OCI-LY1 (cell line): ENCODE data around the gene FAM72A.

Experiments used
- H2AFZ ChIP-seq: fragments of 200-600 bp; sonication (generic), shearing (Covaris generic); 2 replicates; pipeline ENCODE4 v1.6.0; 2014; ENCODE audit warnings: antibody characterized with exemption, mild to moderate bottlenecking, low read length
- H3F3A ChIP-seq: fragments of 200-600 bp; sonication (generic), shearing (Covaris generic); 2 replicates; pipeline ENCODE4 v1.6.0; 2014; ENCODE audit warnings: mild to moderate bottlenecking, antibody characterized with exemption, low read length, moderate library complexity; ENCODE audit not compliant: insufficient read depth
- H3K27ac ChIP-seq: fragments of 200-600 bp; sonication (generic); 2 replicates; pipeline ENCODE4 v1.5.1; 2014; ENCODE audit warnings: low read length, mixed run types, mild to moderate bottlenecking, low read depth; ENCODE audit not compliant: poor library complexity, severe bottlenecking
- H3K27me3 ChIP-seq: fragments of 200-600 bp; sonication (generic); 2 replicates; pipeline ENCODE4 v1.6.0; 2014; ENCODE audit warnings: antibody characterized with exemption, mild to moderate bottlenecking, low read length, moderate library complexity; ENCODE audit not compliant: insufficient read depth
- H3K36me3 ChIP-seq: fragments of 200-600 bp; sonication (generic); 2 replicates; pipeline ENCODE4 v1.6.1; 2014; ENCODE audit warnings: mild to moderate bottlenecking, antibody characterized with exemption, low read length, moderate library complexity, mixed read lengths; ENCODE audit not compliant: insufficient read depth
- H3K4me1 ChIP-seq: fragments of 200-600 bp; sonication (generic); 2 replicates; pipeline ENCODE4 v1.5.1; 2014; ENCODE audit warnings: mild to moderate bottlenecking, low read length, moderate library complexity; ENCODE audit not compliant: insufficient read depth, severe bottlenecking
- H3K4me2 ChIP-seq: fragments of 200-600 bp; sonication (generic), shearing (Covaris generic); 2 replicates; pipeline ENCODE4 v1.6.1; 2014; ENCODE audit warnings: low read length
- H3K4me3 ChIP-seq: fragments of 200-600 bp; sonication (generic); 2 replicates; pipeline ENCODE4 v1.5.1; 2014; ENCODE audit warnings: low read length, low read depth, mild to moderate bottlenecking, mixed read lengths; ENCODE audit not compliant: poor library complexity, severe bottlenecking
- H3K79me2 ChIP-seq: fragments of 200-600 bp; shearing (Covaris generic); 2 replicates; pipeline ENCODE4 v1.6.1; 2016; ENCODE audit warnings: mixed run types, low read length, mixed read lengths; ENCODE audit not compliant: insufficient read depth
- H3K9ac ChIP-seq: fragments of 200-600 bp; sonication (generic), shearing (Covaris generic); 2 replicates; pipeline ENCODE4 v1.6.1; 2014; ENCODE audit warnings: mild to moderate bottlenecking, low read length, mixed read lengths
- H3K9me2 ChIP-seq: fragments of 200-600 bp; sonication (generic), shearing (Covaris generic); 2 replicates; pipeline ENCODE4 v1.6.1; 2014; ENCODE audit warnings: low read depth, mild to moderate bottlenecking, low read length, mixed read lengths
- H3K9me3 ChIP-seq: fragments of 200-600 bp; shearing (Covaris generic); 2 replicates; pipeline ENCODE4 v1.6.1; 2014; ENCODE audit warnings: low read length, mixed read lengths
- H4K20me1 ChIP-seq: fragments of 200-600 bp; sonication (generic), shearing (Covaris generic); 2 replicates; pipeline ENCODE4 v1.6.0; 2016; ENCODE audit warnings: mild to moderate bottlenecking, low read length; ENCODE audit not compliant: insufficient read depth
- EZH2 ChIP-seq: fragments of 200-600 bp; sonication (generic), shearing (Covaris generic); IDR thresholded peaks from 2 replicates; pipeline ENCODE4 v1.8.0; 2017; ENCODE audit warnings: borderline replicate concordance, mixed run types, mild to moderate bottlenecking, antibody characterized with exemption, low read length, moderate library complexity, mixed read lengths
- TF ChIP-seq, protein P1 (sequence below): fragments of 200-600 bp; sonication (generic), shearing (Covaris generic); IDR thresholded peaks from 2 replicates; pipeline ENCODE4 v1.5.1; 2017; ENCODE audit warnings: mild to moderate bottlenecking, antibody characterized with exemption, low read length, moderate library complexity, mixed read lengths

The FAM72A gene

DNA sequence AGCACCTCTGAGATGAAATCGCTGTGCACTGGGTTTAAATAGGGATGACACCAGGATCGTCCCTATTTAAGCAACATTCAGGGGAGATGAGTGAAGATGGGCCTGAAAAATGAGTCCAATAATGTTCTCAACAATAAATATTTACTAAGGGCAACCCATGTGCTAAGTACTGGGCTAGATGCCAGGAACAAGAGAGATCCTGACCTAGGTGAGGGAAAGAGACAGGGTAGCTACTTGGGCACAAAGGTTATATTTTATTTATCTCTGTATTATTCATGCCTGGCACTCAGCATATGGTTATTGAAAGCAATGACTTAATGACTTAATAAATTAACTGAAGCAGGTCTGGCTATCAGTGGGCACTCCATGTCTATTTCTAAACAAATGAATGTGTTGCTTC, 58.0 kb downstream of the FAM72A start:
- Histone ChIP-seq H3K79me2 (no peaks in the 10 kb centered on the region), H3F3A (no peaks in the 10 kb centered on the region), H3K4me2 (no peak overlapping the region), H2AFZ (no peak overlapping the region), H3K9me3 (no peaks in the 10 kb centered on the region), H3K4me3 (no peak overlapping the region), H3K9ac (no peak overlapping the region), H3K9me2 (no peaks in the 10 kb centered on the region), H3K4me1 (no peaks in the 10 kb centered on the region), H4K20me1 (no peaks in the 10 kb centered on the region), H3K27ac (no peak overlapping the region), H3K27me3 (peaks cover 3% of the 10 kb centered on the region; the same call in 1 of the 2 replicates), H3K36me3 (no peaks in the 10 kb centered on the region)
- TF ChIP-seq EZH2 = no peak
- TF ChIP-seq, protein P1, sequence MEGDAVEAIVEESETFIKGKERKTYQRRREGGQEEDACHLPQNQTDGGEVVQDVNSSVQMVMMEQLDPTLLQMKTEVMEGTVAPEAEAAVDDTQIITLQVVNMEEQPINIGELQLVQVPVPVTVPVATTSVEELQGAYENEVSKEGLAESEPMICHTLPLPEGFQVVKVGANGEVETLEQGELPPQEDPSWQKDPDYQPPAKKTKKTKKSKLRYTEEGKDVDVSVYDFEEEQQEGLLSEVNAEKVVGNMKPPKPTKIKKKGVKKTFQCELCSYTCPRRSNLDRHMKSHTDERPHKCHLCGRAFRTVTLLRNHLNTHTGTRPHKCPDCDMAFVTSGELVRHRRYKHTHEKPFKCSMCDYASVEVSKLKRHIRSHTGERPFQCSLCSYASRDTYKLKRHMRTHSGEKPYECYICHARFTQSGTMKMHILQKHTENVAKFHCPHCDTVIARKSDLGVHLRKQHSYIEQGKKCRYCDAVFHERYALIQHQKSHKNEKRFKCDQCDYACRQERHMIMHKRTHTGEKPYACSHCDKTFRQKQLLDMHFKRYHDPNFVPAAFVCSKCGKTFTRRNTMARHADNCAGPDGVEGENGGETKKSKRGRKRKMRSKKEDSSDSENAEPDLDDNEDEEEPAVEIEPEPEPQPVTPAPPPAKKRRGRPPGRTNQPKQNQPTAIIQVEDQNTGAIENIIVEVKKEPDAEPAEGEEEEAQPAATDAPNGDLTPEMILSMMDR = no peak

DNA sequence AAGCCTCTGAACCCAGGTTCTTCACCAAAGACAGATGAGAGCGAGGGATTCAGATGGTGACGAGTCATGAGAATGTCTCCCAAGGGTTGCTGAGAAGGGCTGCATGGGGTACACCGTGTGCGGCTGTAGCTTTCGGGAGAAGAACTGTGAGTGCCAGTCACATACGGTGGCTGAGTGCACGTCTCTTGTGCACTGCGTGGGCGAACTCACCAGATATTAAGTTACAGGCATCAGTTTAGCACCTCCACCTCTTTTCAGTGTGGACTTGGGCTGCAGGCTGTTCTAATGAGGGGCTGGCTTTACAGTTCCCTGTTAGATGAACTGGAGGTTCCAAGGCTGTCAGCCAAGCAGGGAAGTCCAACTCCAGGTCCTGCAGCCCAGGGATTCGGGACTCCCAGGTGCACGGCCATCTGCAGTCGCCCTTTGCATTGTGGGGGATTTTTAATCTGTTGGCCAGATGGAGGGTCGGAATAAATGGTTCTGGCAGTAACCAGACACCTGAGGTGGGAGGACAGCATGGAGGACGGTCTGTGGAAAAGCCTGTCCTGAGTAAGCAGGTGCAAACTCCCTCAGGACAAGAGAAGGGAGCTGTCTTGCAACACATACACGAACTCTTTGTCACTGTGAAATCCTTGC, 59.0 kb downstream of the FAM72A start:
- H4K20me1 ChIP-seq = no peaks in the 10 kb centered on the region
- H2AFZ ChIP-seq = no peak overlapping the region
- H3K27me3 ChIP-seq = peaks cover 3% of the 10 kb centered on the region; the same call in 1 of the 2 replicates
- H3K79me2 ChIP-seq = no peaks in the 10 kb centered on the region
- H3K36me3 ChIP-seq = no peaks in the 10 kb centered on the region
- no peaks in the 10 kb centered on the region for H3K9me3 ChIP-seq
- H3K9ac ChIP-seq = no peak overlapping the region
- no peak overlapping the region for H3K4me2 ChIP-seq
- no peak for TF ChIP-seq EZH2
- TF ChIP-seq, protein P1 = no peak
- no peaks in the 10 kb centered on the region for H3K9me2 ChIP-seq
- H3K4me3 ChIP-seq = no peak overlapping the region
- no peaks in the 10 kb centered on the region for H3K4me1 ChIP-seq
- no peak overlapping the region for H3K27ac ChIP-seq
- H3F3A ChIP-seq = no peaks in the 10 kb centered on the region

DNA sequence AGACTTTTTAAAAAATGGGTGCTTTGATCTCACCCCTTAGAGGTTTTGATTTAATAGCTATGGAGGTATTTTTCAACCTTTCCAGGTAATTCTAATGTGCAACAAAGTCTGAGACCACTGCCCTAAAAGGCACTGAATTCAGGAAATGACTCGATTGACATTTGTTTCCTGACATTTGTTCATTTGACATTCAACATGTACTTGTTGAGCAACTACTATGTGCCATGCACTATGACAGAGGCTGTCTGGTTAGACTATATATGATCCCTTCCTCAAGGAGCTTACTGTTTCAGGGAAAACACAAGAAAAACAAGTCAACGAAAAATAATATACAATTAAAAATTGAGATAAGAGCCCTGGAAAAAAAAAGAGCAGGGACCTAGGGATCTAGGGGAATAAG, 59.9 kb downstream of the FAM72A start:
- TF ChIP-seq, protein P1 = no peak
- no peak for TF ChIP-seq EZH2
- Histone ChIP-seq H3K4me1 (no peaks in the 10 kb centered on the region), H3K9me3 (no peaks in the 10 kb centered on the region), H3F3A (no peaks in the 10 kb centered on the region), H3K27me3 (peaks cover 3% of the 10 kb centered on the region; the same call in 1 of the 2 replicates), H3K4me2 (no peak overlapping the region), H3K36me3 (no peaks in the 10 kb centered on the region), H3K9me2 (no peaks in the 10 kb centered on the region), H3K4me3 (no peak overlapping the region), H3K9ac (no peak overlapping the region), H2AFZ (no peak overlapping the region), H3K27ac (no peak overlapping the region), H3K79me2 (no peaks in the 10 kb centered on the region), H4K20me1 (no peaks in the 10 kb centered on the region)
